Esophagus muscularis mucosa (tissue), 4 donors: ENCODE measurements around the gene GNG7. TPM values are rescaled to one million over a fixed set of nuclear protein-coding genes. Genes with fewer than 3 reads are reported as not detected.

Experiments used
- DNase-seq: peaks from one replicate; pipeline ENCODE4 v3.0.0-alpha.2; 2017; ENCODE audit errors: extremely low spot score
- H3K27ac ChIP-seq, 4 donors: fragments of 200-600 bp; sonication (generic); replicated peaks in 1 of 4; 1 replicate in 3 of 4; 2 replicates in 1 of 4; pipeline ENCODE4 v1.5.1; 2016 to 2019; ENCODE audit warnings: mild to moderate bottlenecking in 1 of 4
- H3K27me3 ChIP-seq, 4 donors: fragments of 200-600 bp; sonication (generic); one replicate each; pipeline versions ENCODE4 v1.5.1 to v1.6.0; 2016 to 2019
- H3K36me3 ChIP-seq, 4 donors: fragments of 200-600 bp; sonication (generic); one replicate each; pipeline ENCODE4 v1.5.1; 2016 to 2019
- H3K4me1 ChIP-seq, 4 donors: fragments of 200-600 bp; sonication (generic); one replicate each; pipeline ENCODE4 v1.5.1; 2016 to 2019
- H3K4me3 ChIP-seq, 4 donors: fragments of 200-600 bp; sonication (generic); 1 replicate in 2 of 4; 2 replicates in 2 of 4; pipeline ENCODE4 v1.5.1; 2016 to 2019; ENCODE audit warnings: mild to moderate bottlenecking in 4 of 4, moderate library complexity in 1 of 4
- H3K9me3 ChIP-seq, 4 donors: fragments of 200-600 bp; sonication (generic); 1 replicate in 3 of 4; 2 replicates in 1 of 4; pipeline ENCODE4 v1.5.1; 2016 to 2019
- CTCF ChIP-seq, 3 experiments: fragments of 200-600 bp in 2 of 3; fragments of 450-650 bp in 1 of 3; sonication (generic) in 2 of 3; IDR thresholded peaks; one replicate each; pipeline ENCODE4 v1.5.1; 2017 to 2019; ENCODE audit warnings: antibody characterized with exemption in 3 of 3, mild to moderate bottlenecking in 2 of 3, moderate library complexity in 1 of 3
- EP300 ChIP-seq: sonication (generic); formaldehyde crosslinking; IDR thresholded peaks from one replicate; pipeline ENCODE4 v1.6.1; 2017; ENCODE audit warnings: antibody characterized with exemption
- POLR2A ChIP-seq: fragments of 450-650 bp; IDR thresholded peaks from one replicate; pipeline ENCODE4 v1.6.1; 2017; ENCODE audit warnings: antibody characterized with exemption, moderate library complexity, mild to moderate bottlenecking, low read depth
- POLR2AphosphoS5 ChIP-seq, 2 donors: sonication (generic); formaldehyde crosslinking; IDR thresholded peaks; one replicate each; pipeline ENCODE4 v1.6.1; 2017; ENCODE audit warnings: antibody characterized with exemption in 2 of 2
- WGBS: methylation state at CpG from one replicate; pipeline ENCODE4 v1.1.5; 2018; 5-methylcytosine and 5-hydroxymethylcytosine counted together
- intact Hi-C: fragments of 100-400 bp; cut with DNase I; formaldehyde crosslinking; loops from one replicate; pipeline ENCODE4 v1.15.1; 2023
- total RNA-seq, 4 donors: library from RNA; depleted of rRNA; stranded (reverse); fragments of >200 nt; gene quantifications; one replicate each; pipeline versions ENCODE4 v1.1.0 to v1.2.1, GENCODE V29; 2016

The GNG7 gene
- total RNA-seq, 4 donors from 2014 or later = 6.3 to 18.8 (median 13.0) TPM

- TF ChIP-seq POLR2A = no peak
- TF ChIP-seq CTCF (IDR thresholded peaks at IDR 0.05) = no peak
- no peak for TF ChIP-seq EP300
- no peak for TF ChIP-seq POLR2AphosphoS5 (IDR thresholded peaks at IDR 0.05)
- H3K27ac ChIP-seq = no peak overlapping the region
Observed at GRCh38 chr19:2529473-2529918, 173.0 kb downstream of the GNG7 start.

GRCh38 chr19:2528675-2529101, 173.8 kb downstream of the GNG7 start:
- 76% methylated on average over 8 of the region's 8 CpGs for WGBS
- Histone ChIP-seq H3K27ac (no peak overlapping the region), H3K27me3 (no peaks in the 10 kb centered on the region), H3K4me1 (peaks cover 22 to 31% (median 25%) of the 10 kb centered on the region in 4 donors), H3K36me3 (no peaks in the 10 kb centered on the region), H3K4me3 (no peak overlapping the region), H3K9me3 (no peaks in the 10 kb centered on the region)
- no peak for DNase-seq
- TF ChIP-seq EP300 (no peak), POLR2AphosphoS5 (IDR thresholded peaks at IDR 0.05) (no peak), CTCF (IDR thresholded peaks at IDR 0.05) (no peak), POLR2A (no peak)
- intact Hi-C loops = no loop called here

More at GRCh38 chr19:2529473-2529918, 173.0 kb downstream of the GNG7 start:
- Histone ChIP-seq H3K27me3 (no peaks in the 10 kb centered on the region), H3K4me3 (no peak overlapping the region), H3K4me1 (peaks cover 17 to 23% (median 17%) of the 10 kb centered on the region in 4 donors), H3K36me3 (no peaks in the 10 kb centered on the region), H3K9me3 (no peaks in the 10 kb centered on the region)
- intact Hi-C loops = no loop called here
- no peak for DNase-seq
- 81% methylated on average over 8 of the region's 9 CpGs for WGBS

GRCh38 chr19:2527686-2528085, 174.8 kb downstream of the GNG7 start:
- H3K4me3 ChIP-seq = no peak overlapping the region
- WGBS = 90% methylated on average over 4 of the region's 4 CpGs
- no peaks in the 10 kb centered on the region for H3K9me3 ChIP-seq
- TF ChIP-seq POLR2A (no peak), EP300 (no peak), CTCF (IDR thresholded peaks at IDR 0.05) (no peak), POLR2AphosphoS5 (IDR thresholded peaks at IDR 0.05) (no peak)
- intact Hi-C loops = no loop called here
- H3K4me1 ChIP-seq = peaks cover 19 to 32% (median 30%) of the 10 kb centered on the region in 4 donors
- no peak overlapping the region for H3K27ac ChIP-seq
- DNase-seq = no peak
- H3K36me3 ChIP-seq = no peaks in the 10 kb centered on the region
- H3K27me3 ChIP-seq = no peaks in the 10 kb centered on the region

GRCh38 chr19:2527171-2527570, 175.3 kb downstream of the GNG7 start:
- peaks cover 16 to 31% (median 28%) of the 10 kb centered on the region in 4 donors for H3K4me1 ChIP-seq
- no peaks in the 10 kb centered on the region for H3K27me3 ChIP-seq
- no peak for DNase-seq
- TF ChIP-seq POLR2AphosphoS5 (IDR thresholded peaks at IDR 0.05) = no peak
- TF ChIP-seq EP300 = no peak
- no peak for TF ChIP-seq POLR2A
- WGBS = 93% methylated on average over 12 of the region's 14 CpGs
- no peak overlapping the region for H3K27ac ChIP-seq
- H3K4me3 ChIP-seq = no peak overlapping the region
- no peaks in the 10 kb centered on the region for H3K36me3 ChIP-seq
- H3K9me3 ChIP-seq = no peaks in the 10 kb centered on the region
- intact Hi-C loops = no loop called here

GRCh38 chr19:2524840-2525723, 177.4 kb downstream of the GNG7 start:
- peaks cover 0 to 4% (median 0%) of the 10 kb centered on the region in 4 donors for H3K36me3 ChIP-seq
- TF ChIP-seq EP300 = no peak
- TF ChIP-seq CTCF (IDR thresholded peaks at IDR 0.05) = no peak
- no peak for TF ChIP-seq POLR2AphosphoS5 (IDR thresholded peaks at IDR 0.05)
- H3K27ac ChIP-seq = peak overlapping the region in 1 of 4 donors; percentile 11
- H3K27me3 ChIP-seq = no peaks in the 10 kb centered on the region
- peak overlapping the region in 3 of 4 donors; percentile 29 to 32 (median 31) for H3K4me3 ChIP-seq
- no peak for DNase-seq
- WGBS = 75% methylated on average over 33 of the region's 45 CpGs
- no peaks in the 10 kb centered on the region for H3K9me3 ChIP-seq
- intact Hi-C loops = no loop called here
- peaks cover 16 to 31% (median 28%) of the 10 kb centered on the region in 4 donors for H3K4me1 ChIP-seq
